Stomach (tissue), 4 donors: ENCODE measurements around the gene PREPL.

Source experiments
- POLR2A ChIP-seq, 4 donors: fragments of 450-650 bp; IDR thresholded peaks; one replicate each; pipeline ENCODE4 v1.6.1; 2016; ENCODE audit warnings: antibody characterized with exemption in 4 of 4, control low read depth in 2 of 4, mild to moderate bottlenecking in 1 of 4, moderate library complexity in 1 of 4
- TF ChIP-seq, protein P1 (sequence below), 7 experiments: fragments of 450-650 bp in 4 of 7; fragments of 200-600 bp in 3 of 7; sonication (generic) in 3 of 7; IDR thresholded peaks; one replicate each; pipeline ENCODE4 v1.5.1; 2016 to 2019; ENCODE audit warnings: antibody characterized with exemption in 7 of 7, control low read depth in 2 of 7, mild to moderate bottlenecking in 1 of 7

GRCh38 chr2:44352510-44352909 is 8.8 kb downstream of the PREPL start:
- no peak for TF ChIP-seq POLR2A (IDR thresholded peaks at IDR 0.05)
- TF ChIP-seq, protein P1, sequence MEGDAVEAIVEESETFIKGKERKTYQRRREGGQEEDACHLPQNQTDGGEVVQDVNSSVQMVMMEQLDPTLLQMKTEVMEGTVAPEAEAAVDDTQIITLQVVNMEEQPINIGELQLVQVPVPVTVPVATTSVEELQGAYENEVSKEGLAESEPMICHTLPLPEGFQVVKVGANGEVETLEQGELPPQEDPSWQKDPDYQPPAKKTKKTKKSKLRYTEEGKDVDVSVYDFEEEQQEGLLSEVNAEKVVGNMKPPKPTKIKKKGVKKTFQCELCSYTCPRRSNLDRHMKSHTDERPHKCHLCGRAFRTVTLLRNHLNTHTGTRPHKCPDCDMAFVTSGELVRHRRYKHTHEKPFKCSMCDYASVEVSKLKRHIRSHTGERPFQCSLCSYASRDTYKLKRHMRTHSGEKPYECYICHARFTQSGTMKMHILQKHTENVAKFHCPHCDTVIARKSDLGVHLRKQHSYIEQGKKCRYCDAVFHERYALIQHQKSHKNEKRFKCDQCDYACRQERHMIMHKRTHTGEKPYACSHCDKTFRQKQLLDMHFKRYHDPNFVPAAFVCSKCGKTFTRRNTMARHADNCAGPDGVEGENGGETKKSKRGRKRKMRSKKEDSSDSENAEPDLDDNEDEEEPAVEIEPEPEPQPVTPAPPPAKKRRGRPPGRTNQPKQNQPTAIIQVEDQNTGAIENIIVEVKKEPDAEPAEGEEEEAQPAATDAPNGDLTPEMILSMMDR (IDR thresholded peaks at IDR 0.05): no peak
